SK-N-SH (cell line): ENCODE measurements around the gene PLEKHG3. TPM values are rescaled to one million over a fixed set of nuclear protein-coding genes. Genes with fewer than 3 reads are reported as not detected.

Experiments used
- CTCF ChIA-PET: fragments of 300-600, 350-600 bp; formaldehyde crosslinking; extraction: SDS; loops from one replicate; lab custom pipeline; 2021; lab: Yijun Ruan, JAX
- POLR2A ChIA-PET: fragments of 350-600 bp; sonication (Branson Sonifier 250); formaldehyde crosslinking; extraction: SDS; loops from one replicate; lab custom pipeline; 2020; ENCODE audit warnings: antibody characterized with exemption, inconsistent platforms; lab: Yijun Ruan, JAX
- DNase-seq: peaks from one replicate; pipeline ENCODE4 v3.0.0; 2012
- H2AFZ ChIP-seq: fragments of 200-600 bp; sonication (generic); 2 replicates; pipeline ENCODE4 v1.8.1; 2016; ENCODE audit warnings: antibody characterized with exemption, mild to moderate bottlenecking, low read depth
- H3F3A ChIP-seq: fragments of 200-600 bp; sonication (generic); replicated peaks from 2 replicates; pipeline ENCODE3; 2016; ENCODE audit warnings: antibody characterized with exemption, mild to moderate bottlenecking; ENCODE audit not compliant: insufficient read depth
- H3K27ac ChIP-seq, 2 experiments: fragments of 200-500 bp in 1 of 2; fragments of 200-600 bp in 1 of 2; sonication (Bioruptor generic) in 1 of 2; sonication (generic), shearing (Covaris generic) in 1 of 2; 2 replicates each; pipeline versions ENCODE4 v1.5.1 to v1.6.1; 2014 to 2016; ENCODE audit warnings: low read depth in 2 of 2, inconsistent platforms in 1 of 2, low read length in 1 of 2, mild to moderate bottlenecking in 1 of 2, mixed read lengths in 1 of 2
- H3K27me3 ChIP-seq: fragments of 200-600 bp; sonication (generic), shearing (Covaris generic); 2 replicates; pipeline ENCODE4 v1.6.1; 2016; ENCODE audit warnings: mixed run types; ENCODE audit not compliant: insufficient read depth
- H3K36me3 ChIP-seq, 2 experiments: fragments of 200-500 bp in 1 of 2; fragments of 200-600 bp in 1 of 2; sonication (Bioruptor generic) in 1 of 2; sonication (generic) in 1 of 2; replicated peaks in 1 of 2; 2 replicates each; pipeline versions ENCODE3 to v1.5.1; 2014 to 2016; ENCODE audit warnings: low read length in 1 of 2, mild to moderate bottlenecking in 1 of 2; ENCODE audit not compliant: insufficient read depth in 2 of 2, control insufficient read depth in 1 of 2
- H3K4me1 ChIP-seq, 2 experiments: fragments of 200-500 bp in 1 of 2; fragments of 200-600 bp in 1 of 2; sonication (Bioruptor generic) in 1 of 2; sonication (generic), shearing (Covaris generic) in 1 of 2; 2 replicates each; pipeline versions ENCODE4 v1.5.1 to v1.6.1; 2014 to 2016; ENCODE audit warnings: low read depth in 1 of 2, low read length in 1 of 2, mixed run types in 1 of 2; ENCODE audit not compliant: insufficient read depth in 2 of 2, control insufficient read depth in 1 of 2
- H3K4me2 ChIP-seq: fragments of 200-600 bp; sonication (generic), shearing (Covaris generic); 2 replicates; pipeline ENCODE4 v1.6.1; 2017; ENCODE audit warnings: mixed run types
- H3K4me3 ChIP-seq, 2 experiments: fragments of 200-500 bp in 1 of 2; fragments of 200-600 bp in 1 of 2; sonication (Bioruptor generic) in 1 of 2; sonication (generic), shearing (Covaris generic) in 1 of 2; 2 replicates each; pipeline versions ENCODE4 v1.5.1 to v1.8.1; 2014 to 2016; ENCODE audit warnings: low read depth in 2 of 2, inconsistent platforms in 1 of 2, low read length in 1 of 2, mild to moderate bottlenecking in 1 of 2, mixed read lengths in 1 of 2, moderate library complexity in 1 of 2
- H3K79me2 ChIP-seq: fragments of 200-600 bp; sonication (generic); 2 replicates; pipeline ENCODE4 v1.8.1; 2017; ENCODE audit warnings: mild to moderate bottlenecking; ENCODE audit not compliant: insufficient read depth
- H3K9ac ChIP-seq: fragments of 200-600 bp; sonication (generic); 2 replicates; pipeline ENCODE4 v1.6.1; 2017; ENCODE audit warnings: mixed run types
- H3K9me2 ChIP-seq: fragments of 200-600 bp; sonication (generic); 2 replicates; pipeline ENCODE4 v1.6.1; 2017; ENCODE audit warnings: mixed run types
- H3K9me3 ChIP-seq: fragments of 200-600 bp; sonication (generic); 2 replicates; pipeline ENCODE4 v1.6.1; 2017; ENCODE audit warnings: mixed run types, mild to moderate bottlenecking, moderate library complexity
- H4K20me1 ChIP-seq: fragments of 200-600 bp; sonication (generic); 2 replicates; pipeline ENCODE4 v1.6.1; 2017; ENCODE audit warnings: mild to moderate bottlenecking, mixed run types; ENCODE audit not compliant: insufficient read depth
- ELF1 ChIP-seq: IDR thresholded peaks from 2 replicates; pipeline ENCODE4 v1.4.0; 2012
- FOXJ3 ChIP-seq: sonication (generic); formaldehyde crosslinking; IDR thresholded peaks from 2 replicates; pipeline ENCODE4 v1.5.1; 2020; ENCODE audit warnings: mild to moderate bottlenecking, missing genetic modification reagents
- FOXM1 ChIP-seq: IDR thresholded peaks from 2 replicates; pipeline ENCODE4 v1.4.0; 2012; ENCODE audit warnings: low read depth, mild to moderate bottlenecking
- GATA2 ChIP-seq: sonication (generic); formaldehyde crosslinking; IDR thresholded peaks from 2 replicates; pipeline ENCODE4 v1.5.0; 2020; ENCODE audit warnings: mild to moderate bottlenecking, missing genetic modification reagents
- MXI1 ChIP-seq: IDR thresholded peaks from 2 replicates; pipeline ENCODE4 v1.6.1; 2012; ENCODE audit warnings: mild to moderate bottlenecking, low read depth, low read length, improper control_type of control experiment
- POLR2AphosphoS5 ChIP-seq: IDR thresholded peaks from 2 replicates; pipeline ENCODE4 v1.6.1; 2012; ENCODE audit warnings: low read depth, low read length
- RCOR1 ChIP-seq: fragments of 150-350 bp; IDR thresholded peaks from 2 replicates; pipeline ENCODE4 v1.6.1; 2017; ENCODE audit warnings: antibody characterized with exemption, low read length
- RXRA ChIP-seq: IDR thresholded peaks from 2 replicates; pipeline ENCODE4 v1.4.0; 2012; ENCODE audit warnings: low read depth, mild to moderate bottlenecking, borderline replicate concordance
- SMC3 ChIP-seq: IDR thresholded peaks from 2 replicates; pipeline ENCODE4 v1.6.1; 2012; ENCODE audit warnings: low read depth, low read length, improper control_type of control experiment
- TAF1 ChIP-seq: IDR thresholded peaks from 2 replicates; pipeline ENCODE4 v1.6.1; 2012; ENCODE audit warnings: low read depth, mild to moderate bottlenecking, low read length, moderate library complexity, borderline replicate concordance
- TCF12 ChIP-seq: IDR thresholded peaks from 2 replicates; pipeline ENCODE4 v1.4.0; 2012
- TEAD4 ChIP-seq: IDR thresholded peaks from 2 replicates; pipeline ENCODE4 v1.4.0; 2012; ENCODE audit warnings: mild to moderate bottlenecking, borderline replicate concordance; ENCODE audit not compliant: insufficient read depth
- USF1 ChIP-seq: IDR thresholded peaks from 2 replicates; pipeline ENCODE4 v1.4.0; 2012; ENCODE audit warnings: low read depth, borderline replicate concordance
- ZBTB33 ChIP-seq: IDR thresholded peaks from 2 replicates; pipeline ENCODE4 v1.4.0; 2012; ENCODE audit warnings: low read depth, borderline replicate concordance
- WGBS: methylation state at CpG from one replicate; pipeline ENCODE4 v1.1.6; 2017; ENCODE audit warnings: low lambda C conversion rate; 5-methylcytosine and 5-hydroxymethylcytosine counted together
- polyA plus RNA-seq, 3 experiments: library from polyadenylated mRNA; depleted of rRNA; stranded (reverse); fragments of >200 nt; gene quantifications; 2 replicates each; pipeline ENCODE4 v1.2.3, GENCODE V29; 2012
- TF ChIP-seq, protein P1 (sequence below): IDR thresholded peaks from 2 replicates; pipeline ENCODE4; 2012
- TF ChIP-seq, protein P2 (sequence below): IDR thresholded peaks from 2 replicates; pipeline ENCODE4 v1.4.0; 2012; ENCODE audit warnings: low read depth
- TF ChIP-seq, protein P3 (sequence below): fragments of 150-350 bp; IDR thresholded peaks from 2 replicates; pipeline ENCODE4 v1.6.1; 2017; ENCODE audit warnings: antibody characterized with exemption, low read length, low read depth, borderline replicate concordance
- TF ChIP-seq, protein P4 (sequence below): fragments of 200-600 bp; sonication (generic); IDR thresholded peaks from 2 replicates; pipeline ENCODE4 v1.6.1; 2017; ENCODE audit warnings: antibody characterized with exemption, mild to moderate bottlenecking, moderate library complexity

The PLEKHG3 gene
- polyA plus RNA-seq, 1 of the 3 experiments (the other 2 are of a cell fraction) = 5.1 TPM

DNA sequence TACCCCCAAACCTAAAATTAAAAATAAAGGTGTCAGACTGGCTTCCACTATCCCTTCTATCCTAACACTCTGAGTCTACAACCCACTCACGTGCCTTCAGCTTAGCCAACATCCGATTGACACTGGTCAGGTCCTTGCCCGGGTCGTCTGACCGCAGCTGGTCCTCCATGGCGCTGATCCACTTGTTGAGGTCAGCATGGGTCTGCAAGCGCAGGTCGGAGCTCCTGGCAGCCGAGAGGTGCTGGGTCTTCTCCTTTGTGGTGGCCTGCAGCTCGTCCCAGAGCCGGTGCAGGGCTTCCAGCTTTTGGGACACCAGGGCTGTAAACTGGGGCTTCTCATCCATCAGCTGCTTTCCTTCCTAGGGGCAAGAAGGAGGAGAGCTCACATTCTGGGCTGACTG lies 78.0 kb downstream of the PLEKHG3 start:
- Histone ChIP-seq H3K4me2 (no peak overlapping the region), H3K9me2 (no peaks in the 10 kb centered on the region), H2AFZ (no peak overlapping the region), H3K9ac (no peak overlapping the region), H3K9me3 (no peaks in the 10 kb centered on the region), H3F3A (no peaks in the 10 kb centered on the region), H3K4me1 (peaks cover 0 to 6% of the 10 kb centered on the region in 2 experiments; a peak in 1 of 4 replicates), H3K4me3 (no peak overlapping the region), H3K79me2 (no peaks in the 10 kb centered on the region), H4K20me1 (no peaks in the 10 kb centered on the region), H3K36me3 (no peaks in the 10 kb centered on the region), H3K27me3 (no peaks in the 10 kb centered on the region), H3K27ac (no peak overlapping the region)
- CTCF ChIA-PET = interaction anchor here (1.8 to 2.0 kb wide), 2 partner anchors 17 to 110 kb away, joined by 8 to 10 read pairs; no protein-coding TSS in a partner anchor
- no peak for DNase-seq
- POLR2A ChIA-PET = no interaction called here
- WGBS = 80% methylated on average over 8 of the region's 11 CpGs
- TF ChIP-seq TEAD4 (no peak), GATA2 (CRISPR knock-in tag) (no peak), USF1 (no peak)

- Histone ChIP-seq H3K27me3 (no peaks in the 10 kb centered on the region), H4K20me1 (no peaks in the 10 kb centered on the region), H3K9ac (no peak overlapping the region), H3K36me3 (no peaks in the 10 kb centered on the region), H3F3A (peaks cover 3% of the 10 kb centered on the region), H3K9me2 (no peaks in the 10 kb centered on the region), H3K4me3 (no peak overlapping the region), H3K4me2 (no peak overlapping the region), H3K9me3 (no peaks in the 10 kb centered on the region), H3K4me1 (peaks cover 0 to 4% of the 10 kb centered on the region in 2 experiments; a peak in 1 of 4 replicates), H3K79me2 (no peaks in the 10 kb centered on the region), H2AFZ (no peak overlapping the region), H3K27ac (no peak overlapping the region)
- POLR2A ChIA-PET = no interaction called here
- WGBS = 90% methylated on average over 9 of the region's 9 CpGs
- no peak for TF ChIP-seq FOXJ3 (CRISPR knock-in tag)
- no peak for TF ChIP-seq USF1
- no peak for TF ChIP-seq TAF1
- TF ChIP-seq FOXM1 = no peak
- TF ChIP-seq ELF1 = no peak
- TF ChIP-seq, protein P1, sequence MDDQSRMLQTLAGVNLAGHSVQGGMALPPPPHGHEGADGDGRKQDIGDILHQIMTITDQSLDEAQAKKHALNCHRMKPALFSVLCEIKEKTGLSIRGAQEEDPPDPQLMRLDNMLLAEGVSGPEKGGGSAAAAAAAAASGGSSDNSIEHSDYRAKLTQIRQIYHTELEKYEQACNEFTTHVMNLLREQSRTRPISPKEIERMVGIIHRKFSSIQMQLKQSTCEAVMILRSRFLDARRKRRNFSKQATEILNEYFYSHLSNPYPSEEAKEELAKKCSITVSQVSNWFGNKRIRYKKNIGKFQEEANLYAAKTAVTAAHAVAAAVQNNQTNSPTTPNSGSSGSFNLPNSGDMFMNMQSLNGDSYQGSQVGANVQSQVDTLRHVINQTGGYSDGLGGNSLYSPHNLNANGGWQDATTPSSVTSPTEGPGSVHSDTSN = no peak
- no peak for TF ChIP-seq TCF12
- no peak for TF ChIP-seq RXRA
- no peak for TF ChIP-seq RCOR1
- no peak for TF ChIP-seq SMC3
- TF ChIP-seq, protein P2, sequence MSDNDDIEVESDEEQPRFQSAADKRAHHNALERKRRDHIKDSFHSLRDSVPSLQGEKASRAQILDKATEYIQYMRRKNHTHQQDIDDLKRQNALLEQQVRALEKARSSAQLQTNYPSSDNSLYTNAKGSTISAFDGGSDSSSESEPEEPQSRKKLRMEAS = no peak
- no peak for TF ChIP-seq ZBTB33
- no peak for TF ChIP-seq MXI1
- no peak for TF ChIP-seq TEAD4
- TF ChIP-seq, protein P3, sequence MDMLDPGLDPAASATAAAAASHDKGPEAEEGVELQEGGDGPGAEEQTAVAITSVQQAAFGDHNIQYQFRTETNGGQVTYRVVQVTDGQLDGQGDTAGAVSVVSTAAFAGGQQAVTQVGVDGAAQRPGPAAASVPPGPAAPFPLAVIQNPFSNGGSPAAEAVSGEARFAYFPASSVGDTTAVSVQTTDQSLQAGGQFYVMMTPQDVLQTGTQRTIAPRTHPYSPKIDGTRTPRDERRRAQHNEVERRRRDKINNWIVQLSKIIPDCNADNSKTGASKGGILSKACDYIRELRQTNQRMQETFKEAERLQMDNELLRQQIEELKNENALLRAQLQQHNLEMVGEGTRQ = no peak
- TF ChIP-seq, protein P4, sequence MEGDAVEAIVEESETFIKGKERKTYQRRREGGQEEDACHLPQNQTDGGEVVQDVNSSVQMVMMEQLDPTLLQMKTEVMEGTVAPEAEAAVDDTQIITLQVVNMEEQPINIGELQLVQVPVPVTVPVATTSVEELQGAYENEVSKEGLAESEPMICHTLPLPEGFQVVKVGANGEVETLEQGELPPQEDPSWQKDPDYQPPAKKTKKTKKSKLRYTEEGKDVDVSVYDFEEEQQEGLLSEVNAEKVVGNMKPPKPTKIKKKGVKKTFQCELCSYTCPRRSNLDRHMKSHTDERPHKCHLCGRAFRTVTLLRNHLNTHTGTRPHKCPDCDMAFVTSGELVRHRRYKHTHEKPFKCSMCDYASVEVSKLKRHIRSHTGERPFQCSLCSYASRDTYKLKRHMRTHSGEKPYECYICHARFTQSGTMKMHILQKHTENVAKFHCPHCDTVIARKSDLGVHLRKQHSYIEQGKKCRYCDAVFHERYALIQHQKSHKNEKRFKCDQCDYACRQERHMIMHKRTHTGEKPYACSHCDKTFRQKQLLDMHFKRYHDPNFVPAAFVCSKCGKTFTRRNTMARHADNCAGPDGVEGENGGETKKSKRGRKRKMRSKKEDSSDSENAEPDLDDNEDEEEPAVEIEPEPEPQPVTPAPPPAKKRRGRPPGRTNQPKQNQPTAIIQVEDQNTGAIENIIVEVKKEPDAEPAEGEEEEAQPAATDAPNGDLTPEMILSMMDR = no peak
- no peak for TF ChIP-seq POLR2AphosphoS5
- CTCF ChIA-PET = interaction anchor here (0.9 to 3.5 kb wide), 4 partner anchors 18 to 108 kb away, joined by 3 to 14 read pairs (median 4); no protein-coding TSS in a partner anchor
- DNase-seq = no peak
These were observed 79.8 kb downstream of the PLEKHG3 start for GRCh38 chr14:64784006-64784405.
